ENCODE results near the gene HSD17B4.
"Not testable (repeated sequence)": the region's sequence is repeated elsewhere in the genome, so short reads cannot be mapped to it uniquely, and the experiment has no call there.

HSD17B4 gene

DNA sequence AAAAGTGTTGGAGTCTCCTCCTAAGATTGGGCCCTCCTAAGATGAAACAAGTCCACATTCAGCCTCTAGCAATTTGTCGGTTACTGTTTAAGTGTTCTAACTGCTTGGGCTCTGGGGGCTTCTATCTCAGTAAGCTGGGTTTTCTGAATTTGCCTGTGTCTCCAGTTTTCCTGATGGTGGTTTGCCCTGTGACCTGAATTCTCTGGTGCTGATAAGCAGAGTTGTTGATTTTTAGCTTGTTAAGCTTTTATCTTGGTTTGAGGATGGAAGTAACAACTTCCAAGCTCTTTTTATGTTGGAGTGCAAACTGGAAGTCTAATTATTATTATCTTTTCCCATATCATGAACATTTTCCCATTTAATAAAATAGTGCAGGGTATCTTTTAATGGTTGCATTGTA, 30.9 kb downstream of the HSD17B4 start:
- DNase-seq, result no peak

DNA sequence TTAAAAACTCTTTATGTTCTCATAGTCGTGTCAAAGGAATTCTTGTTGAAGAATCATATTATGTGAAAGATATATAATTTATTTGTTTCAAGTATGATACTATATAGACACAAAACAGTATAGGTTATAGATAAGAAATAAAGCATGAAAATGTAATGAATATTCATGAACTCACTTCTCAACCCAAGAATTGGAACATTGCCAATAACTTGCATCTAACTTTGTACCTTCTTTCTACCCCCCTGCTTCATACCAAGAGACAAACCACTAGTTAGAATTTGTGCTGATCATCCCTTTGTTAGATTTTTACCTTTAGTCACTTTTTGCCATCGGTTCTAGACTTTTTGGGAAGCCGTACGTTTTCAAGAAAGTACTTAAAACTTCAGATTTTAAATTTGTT, 32.6 kb downstream of the HSD17B4 start:
- DNase-seq, result peak; percentile 10

DNA sequence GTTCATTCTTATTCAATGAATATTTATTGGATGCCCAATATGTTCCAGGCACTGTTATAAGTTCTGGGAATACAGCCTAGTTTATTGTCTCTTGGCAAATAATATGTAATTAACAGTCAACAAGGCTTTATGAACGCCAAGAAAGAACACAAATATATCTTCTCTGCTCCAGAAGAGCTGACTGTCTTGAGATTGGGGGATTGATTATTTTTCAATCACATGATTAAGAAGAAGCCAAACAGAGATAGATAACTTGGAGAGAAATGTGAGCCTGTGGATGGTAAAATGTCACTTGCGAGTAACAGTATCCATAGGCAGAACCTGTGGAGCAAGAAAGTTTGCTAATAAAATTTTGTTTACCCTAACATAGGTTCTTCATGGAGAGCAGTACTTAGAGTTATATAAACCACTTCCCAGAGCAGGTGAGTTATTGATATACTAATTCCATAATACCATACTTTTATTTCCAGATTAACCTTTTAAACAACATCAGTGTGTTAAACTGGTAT, 49.4 kb downstream of the HSD17B4 start:
- no peak for DNase-seq

DNA sequence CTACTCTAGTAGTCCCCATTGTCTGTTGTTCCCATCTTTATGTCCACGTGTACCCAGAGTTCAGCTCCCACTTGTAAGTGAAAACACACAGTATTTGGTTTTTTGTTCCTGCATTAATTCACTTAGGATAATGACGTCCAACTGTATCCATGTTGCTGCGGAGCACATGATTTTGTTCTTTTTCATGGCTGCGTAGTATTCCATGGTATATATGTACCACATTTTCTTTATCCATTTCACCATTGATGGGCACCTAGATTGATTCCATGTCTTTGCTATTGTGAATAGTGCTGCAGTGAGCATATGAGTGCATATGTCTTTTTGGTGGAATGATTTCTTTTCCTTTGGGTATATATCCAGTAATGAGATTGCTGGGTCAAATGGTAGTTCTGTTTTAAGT, 51.6 kb downstream of the HSD17B4 start:
- not testable (repeated sequence) for DNase-seq

DNA sequence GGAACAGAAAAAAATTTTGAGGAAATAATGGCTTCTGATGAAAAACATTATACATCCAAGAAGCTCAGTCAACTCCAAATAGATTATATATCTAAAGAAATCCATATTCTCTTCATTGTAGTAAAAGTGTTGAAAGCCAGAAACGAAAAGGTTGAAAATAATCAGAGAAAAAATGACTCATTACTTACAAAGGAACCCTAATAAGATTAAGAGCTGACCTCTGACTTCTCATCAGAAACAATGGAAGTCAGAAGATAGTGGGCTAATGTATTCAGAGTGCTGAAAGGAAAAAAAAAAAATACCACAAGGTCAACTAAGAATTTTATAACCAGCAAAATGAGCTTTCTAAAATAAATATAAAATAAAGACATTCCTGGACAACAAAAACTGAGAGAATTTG, 60.0 kb downstream of the HSD17B4 start:
- DNase-seq, result peak; percentile 9

DNA sequence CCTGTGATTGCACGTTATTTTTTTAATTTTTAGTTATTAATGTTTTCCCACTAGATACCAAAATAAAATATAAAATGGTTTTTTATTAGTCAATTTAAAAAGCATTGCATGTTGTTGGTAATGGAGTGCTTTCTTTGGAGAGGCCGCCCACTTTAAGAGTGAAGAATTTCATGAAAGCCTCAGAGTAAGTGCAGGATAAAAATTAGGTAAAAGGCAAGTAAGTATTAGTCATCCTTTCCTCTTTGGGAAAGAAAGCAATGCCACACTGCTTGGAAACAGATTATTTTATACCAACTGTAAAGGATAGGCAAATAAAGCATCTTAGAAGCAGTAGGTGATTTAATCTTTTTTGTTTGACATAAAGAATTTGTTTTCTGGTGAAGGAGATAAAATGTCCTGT, 62.9 kb downstream of the HSD17B4 start:
- DNase-seq, result no peak

DNA sequence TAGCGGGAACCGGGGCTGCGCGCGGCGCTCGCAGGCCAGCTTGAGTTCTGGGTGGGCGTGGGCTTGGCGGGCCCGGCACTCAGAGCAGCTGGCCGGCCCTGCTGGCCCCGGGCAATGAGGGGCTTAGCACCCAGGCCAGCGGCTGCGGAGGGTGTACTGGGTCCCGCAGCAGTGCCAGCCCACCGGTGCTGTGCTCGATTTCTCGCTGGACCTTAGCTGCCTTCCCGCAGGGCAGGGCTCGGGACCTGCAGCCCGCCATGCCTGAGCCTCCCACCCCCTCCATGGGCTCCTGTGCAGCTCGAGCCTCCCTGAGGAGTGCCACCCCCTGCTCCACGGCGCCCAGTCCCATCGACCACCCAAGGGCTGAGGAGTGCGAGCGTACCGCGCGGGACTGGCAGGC, 64.8 kb downstream of the HSD17B4 start:
- not testable (repeated sequence) for DNase-seq

DNA sequence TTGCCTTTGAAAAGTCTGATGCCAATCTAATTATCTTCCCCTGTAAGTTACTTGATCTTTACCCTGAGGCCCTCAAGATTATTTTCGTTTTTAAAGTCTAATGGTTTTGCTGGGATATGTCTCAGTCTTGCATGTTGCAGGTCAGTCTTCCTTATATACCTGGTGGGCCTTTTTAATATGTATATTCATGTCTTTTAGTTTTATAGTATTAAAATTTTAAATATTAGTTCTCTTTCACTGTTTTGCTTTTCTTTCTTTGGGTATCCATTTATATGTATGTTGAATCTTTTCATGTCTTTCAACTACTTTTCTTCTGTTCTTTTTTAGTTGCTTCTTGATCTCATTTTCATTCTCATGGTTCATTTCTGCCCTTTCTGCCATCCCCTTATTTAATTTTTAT, 68.9 kb downstream of the HSD17B4 start:
- DNase-seq, result no peak

DNA sequence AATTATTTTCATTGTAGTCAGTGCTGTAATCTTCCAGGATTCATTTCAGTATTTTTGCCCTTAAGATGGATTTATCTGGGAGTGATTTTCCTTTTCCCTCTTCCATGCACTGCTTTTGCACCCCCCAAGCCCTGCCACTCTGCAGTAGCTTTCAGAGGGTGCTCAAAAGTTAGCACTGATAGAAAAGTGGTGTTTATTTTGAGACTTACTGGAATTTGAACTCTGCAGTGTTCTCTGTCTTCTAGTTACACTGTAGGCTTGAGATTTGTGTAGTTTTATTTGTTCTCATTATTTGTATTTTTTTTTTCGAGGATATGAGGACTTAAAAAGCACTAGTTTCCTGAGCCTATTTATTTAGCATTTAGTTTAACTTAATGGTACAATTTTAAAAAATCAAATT, 70.5 kb downstream of the HSD17B4 start:
- DNase-seq, result no peak

DNA sequence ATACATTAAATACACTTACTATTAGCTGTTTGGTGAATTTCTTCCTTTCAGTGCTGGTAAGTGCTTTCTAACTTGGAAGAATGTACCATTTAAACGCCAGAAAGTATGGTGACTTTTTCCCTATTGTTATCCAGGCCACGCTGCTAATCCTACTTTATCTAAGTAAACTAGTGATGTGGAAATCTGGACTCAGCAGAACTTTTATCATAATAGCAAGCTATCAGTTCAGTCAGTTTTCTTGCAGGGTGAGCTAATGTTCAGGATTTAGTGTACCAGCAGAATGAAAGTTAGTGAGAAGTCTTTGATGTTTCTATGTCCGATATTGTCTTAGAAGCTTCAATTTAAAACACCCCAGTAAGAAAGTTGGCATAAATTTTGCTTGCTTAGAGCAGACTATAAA, 72.2 kb downstream of the HSD17B4 start:
- DNase-seq, result no peak

DNA sequence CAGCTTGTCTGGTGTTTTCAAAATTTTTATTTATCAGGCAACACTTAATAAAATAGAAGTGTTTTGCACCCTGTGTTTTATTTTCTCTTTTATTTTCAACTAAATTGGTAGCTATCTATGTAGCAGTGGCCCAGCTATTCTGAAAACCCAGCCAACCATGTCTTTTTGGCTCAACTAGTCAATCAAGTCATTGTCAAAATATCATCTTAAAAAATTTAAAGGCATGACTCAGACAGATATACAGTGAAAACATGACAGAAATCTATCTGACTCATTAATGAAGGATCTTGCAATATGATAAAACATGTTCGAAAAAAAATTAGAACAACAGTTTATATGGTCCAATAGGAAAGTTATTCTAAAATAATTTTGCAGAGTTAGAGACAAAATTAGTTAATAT, 75.1 kb downstream of the HSD17B4 start:
- DNase-seq, result no peak

DNA sequence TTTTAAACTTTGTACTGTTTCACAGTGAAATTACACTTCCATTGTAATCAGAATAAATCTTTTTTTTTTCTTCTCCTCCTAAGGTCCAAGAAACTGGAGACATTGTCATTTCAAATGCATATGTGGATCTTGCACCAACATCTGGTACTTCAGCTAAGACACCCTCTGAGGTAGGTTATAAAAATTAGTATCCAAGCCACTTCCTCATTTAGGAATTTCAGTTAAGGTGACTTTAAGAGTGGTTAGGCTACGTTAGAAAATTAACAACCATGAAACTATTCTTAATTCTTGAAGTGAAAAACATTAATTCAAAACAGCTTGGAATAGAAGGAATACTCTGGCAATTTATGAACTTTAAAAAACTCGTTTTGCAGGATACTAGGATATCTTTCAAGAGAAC, 77.5 kb downstream of the HSD17B4 start:
- DNase-seq, result no peak

DNA sequence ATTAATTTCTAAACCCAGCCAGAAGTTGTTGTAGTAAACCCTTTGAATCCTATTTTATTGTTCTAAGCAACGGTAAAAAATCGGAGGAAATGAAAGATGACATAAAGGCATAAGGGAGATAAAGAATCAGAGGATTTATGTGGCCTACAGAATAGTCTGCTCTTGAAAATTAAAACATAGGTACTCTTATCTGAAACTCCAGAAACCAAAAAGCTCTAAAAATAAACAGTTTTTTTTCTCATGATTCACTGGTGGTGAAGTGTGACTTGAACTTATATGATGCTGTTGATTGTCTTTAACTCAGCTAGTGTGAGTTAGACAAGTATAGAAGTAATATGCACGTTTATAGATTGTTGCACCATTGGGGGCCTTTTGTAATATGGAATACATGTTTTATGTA, 80.3 kb downstream of the HSD17B4 start:
- DNase-seq, result peak; percentile 28

DNA sequence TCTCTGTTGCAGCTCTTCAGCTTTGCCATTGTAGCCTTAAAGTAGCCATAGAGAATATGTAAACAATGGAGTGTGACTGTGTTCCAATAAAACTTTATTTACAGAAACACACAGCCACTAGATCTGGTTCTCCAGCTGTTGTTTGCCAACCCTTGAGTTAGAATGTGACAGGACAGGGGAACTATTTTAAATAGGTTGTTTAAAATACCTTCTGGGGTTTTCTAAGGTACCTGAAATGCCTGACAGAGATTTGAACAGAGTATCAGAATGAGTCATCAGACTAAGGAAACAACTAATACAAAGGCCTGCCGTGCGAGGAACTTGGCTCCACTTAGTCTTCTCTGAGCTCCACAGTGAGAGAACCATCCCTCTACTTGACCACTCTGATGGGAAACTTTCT, 85.4 kb downstream of the HSD17B4 start:
- no peak for DNase-seq

DNA sequence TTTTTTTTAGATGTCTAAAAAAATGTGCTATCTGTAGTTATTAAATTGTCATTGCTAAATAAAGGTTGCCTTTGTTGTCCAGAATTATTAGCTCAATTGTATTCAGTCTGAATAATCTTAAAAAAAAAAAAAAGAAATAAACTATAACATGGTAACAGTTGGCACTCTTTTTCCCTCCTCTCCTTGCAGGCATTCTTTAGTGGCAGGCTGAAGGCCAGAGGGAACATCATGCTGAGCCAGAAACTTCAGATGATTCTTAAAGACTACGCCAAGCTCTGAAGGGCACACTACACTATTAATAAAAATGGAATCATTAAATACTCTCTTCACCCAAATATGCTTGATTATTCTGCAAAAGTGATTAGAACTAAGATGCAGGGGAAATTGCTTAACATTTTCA, 89.4 kb downstream of the HSD17B4 start:
- DNase-seq, result no peak

DNA sequence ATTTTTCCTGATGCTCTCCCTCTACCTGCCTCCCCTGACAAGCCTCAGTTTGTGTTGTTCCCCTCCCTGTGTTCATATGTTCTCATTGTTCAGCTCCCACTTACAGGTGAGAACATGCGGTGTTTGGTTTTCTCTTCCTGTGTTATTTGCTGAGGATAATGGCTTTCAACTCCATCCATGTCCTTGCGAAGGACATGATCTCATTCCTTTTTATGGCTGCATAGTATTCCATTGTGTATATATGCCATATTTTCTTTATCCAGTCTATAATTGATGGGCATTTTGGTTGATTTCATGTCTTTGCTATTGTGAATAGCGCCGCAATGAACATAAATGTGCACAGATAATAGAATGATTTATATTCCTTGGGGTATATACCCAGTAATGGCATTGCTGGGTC, 99.5 kb downstream of the HSD17B4 start:
- DNase-seq, result no peak

DNA sequence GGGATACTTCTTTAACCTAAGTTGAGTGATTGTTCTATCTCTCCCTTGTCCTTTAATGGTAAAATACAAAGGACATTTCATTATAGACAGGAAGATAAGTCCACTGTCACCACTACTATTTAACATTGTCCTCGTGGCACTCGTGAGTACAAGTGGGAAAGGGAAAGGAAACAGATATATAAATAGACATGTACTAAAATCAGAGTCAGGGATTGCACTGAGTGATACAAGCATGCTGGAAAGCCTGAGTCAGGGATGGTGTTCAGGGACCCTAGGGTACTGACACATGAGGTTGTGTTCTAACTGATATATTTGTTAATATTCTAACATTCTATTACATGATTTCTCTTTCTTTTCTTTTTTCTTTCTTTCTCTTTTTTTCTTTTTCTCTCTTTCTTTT, 102.3 kb downstream of the HSD17B4 start:
- DNase-seq, result no peak

DNA sequence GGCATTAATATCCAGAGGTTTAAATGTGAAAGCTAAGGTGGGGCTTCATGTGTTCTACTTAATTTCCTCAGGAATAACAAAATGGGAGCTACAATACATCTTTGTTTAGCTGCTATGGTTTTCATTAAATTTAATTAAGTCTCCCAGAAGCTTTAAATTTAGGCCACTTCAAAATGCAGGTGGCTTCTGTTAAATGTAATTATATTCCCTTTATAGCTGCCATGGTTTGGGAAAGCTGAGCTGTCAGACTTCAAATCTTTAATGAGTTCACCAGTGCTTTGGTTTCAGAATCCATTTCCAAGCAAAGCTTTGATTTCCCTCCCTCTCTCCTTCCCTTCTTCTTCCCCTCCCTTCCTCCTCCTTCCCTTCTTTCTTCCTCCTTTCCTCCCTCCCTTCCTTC, 118.6 kb downstream of the HSD17B4 start:
- DNase-seq, result no peak

DNA sequence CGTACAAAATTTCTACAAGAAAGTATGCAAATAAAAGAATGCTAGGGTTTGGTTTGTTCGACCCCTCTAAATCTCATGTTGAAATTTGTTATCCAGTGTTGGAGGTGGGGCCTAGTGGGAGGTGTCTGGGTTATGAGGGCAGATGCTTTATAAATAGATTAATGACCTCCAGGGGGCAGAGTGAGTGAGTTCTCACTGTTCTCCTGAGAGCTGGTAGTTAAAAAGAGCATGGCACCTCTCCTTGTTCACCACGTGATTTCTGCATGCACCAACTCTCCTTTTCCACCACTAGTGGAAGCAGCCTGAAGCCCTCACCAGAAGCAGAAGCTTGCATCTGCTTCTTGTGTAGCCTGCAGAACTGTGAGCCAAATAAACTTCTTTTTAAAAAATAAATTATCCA, 126.6 kb downstream of the HSD17B4 start:
- peak; percentile 88 for DNase-seq

DNA sequence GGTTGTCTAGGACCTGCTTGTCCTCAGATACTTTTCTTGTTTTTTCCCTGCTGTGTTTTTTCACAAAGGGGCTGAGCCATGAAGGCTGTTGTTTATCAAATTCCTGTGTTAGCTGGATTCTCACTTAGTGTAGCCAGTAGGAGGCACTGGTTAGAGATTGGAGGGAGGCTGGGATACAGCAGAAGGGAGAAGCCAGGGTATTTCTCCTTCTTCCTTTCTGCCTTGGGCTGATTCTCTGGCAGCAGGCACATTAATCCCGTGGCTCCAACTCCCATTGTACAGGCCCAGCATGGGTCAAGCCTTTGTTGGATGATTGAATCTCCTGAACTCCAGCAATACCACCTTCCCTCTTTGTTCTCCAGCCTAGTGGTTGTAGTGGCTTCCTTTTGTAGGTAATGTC, 130.7 kb downstream of the HSD17B4 start:
- no peak for DNase-seq

DNA sequence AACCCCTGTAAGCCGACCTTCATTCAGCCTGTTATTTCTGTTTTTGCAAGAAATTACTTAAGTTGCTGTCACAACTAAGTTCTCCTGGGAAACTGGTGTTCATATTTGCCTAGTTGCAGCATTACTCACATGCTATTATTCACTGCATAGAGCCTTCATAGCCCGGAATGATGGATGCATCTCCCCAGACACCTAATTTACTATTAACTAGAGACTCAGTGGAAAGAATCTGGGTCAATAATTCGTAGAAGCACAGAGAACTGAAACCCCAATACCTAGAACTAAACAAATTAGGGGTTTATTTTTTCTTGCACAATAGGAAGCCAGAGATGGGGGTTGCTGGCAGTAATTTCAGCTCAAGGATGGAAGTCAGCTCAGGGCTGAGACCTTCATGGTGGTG, 131.4 kb downstream of the HSD17B4 start:
- DNase-seq, result no peak
